ENCODE measurements around the gene SYT5. TPM values are rescaled to one million over a fixed set of nuclear protein-coding genes. Genes with fewer than 3 reads are reported as not detected.

Gene SYT5
- total RNA-seq, 2 experiments from 2014 or later, result 0.84 TPM; not detected in 1

GRCh38 chr19:55229145-55229788, 49.2 kb upstream of the SYT5 start:
- TF ChIP-seq EZH2phosphoT487 (IDR thresholded peaks at IDR 0.05; ENCODE audit: borderline replicate concordance, low read depth, low read length) (no peak), CTCF (conservative IDR thresholded peaks at IDR 0.05; ENCODE audit: low read length) (no peak)
- Histone ChIP-seq H4K20me1 (ENCODE audit: insufficient read depth, low read length) (peaks cover 5% of the 10 kb centered on the region), H3K79me2 (ENCODE audit: insufficient read depth, low read depth, low read length) (peaks cover 9% of the 10 kb centered on the region; the same call in 1 of the 2 replicates), H3K9me2 (ENCODE audit: insufficient read depth, low read length) (no peaks in the 10 kb centered on the region), H3K4me3 (ENCODE audit: low read depth, low read length, poor library complexity, severe bottlenecking) (no peak overlapping the region), H3K4me1 (ENCODE audit: insufficient read depth, low read length, poor library complexity, severe bottlenecking) (no peaks in the 10 kb centered on the region), H2AFZ (ENCODE audit: low read length) (no peak overlapping the region), H3K27ac (ENCODE audit: low read depth, low read length, poor library complexity, severe bottlenecking) (no peak overlapping the region), H3K36me3 (ENCODE audit: insufficient read depth, low read length) (peaks cover 99% of the 10 kb centered on the region), H3K4me2 (ENCODE audit: low read length) (no peak overlapping the region), H3K9me3 (ENCODE audit: low read length) (no peaks in the 10 kb centered on the region)
- intact Hi-C loops (cut with micrococcal nuclease; ENCODE audit: unreplicated experiment), result no loop called here
- no peak for DNase-seq (ENCODE audit: low spot score)
- CTCF ChIA-PET (ENCODE audit: unreplicated experiment), result no interaction called here
- no TSS peak for BruUV-seq (replicated peaks)
- POLR2A ChIA-PET, result no interaction called here

GRCh38 chr19:55228403-55229031, 48.4 kb upstream of the SYT5 start, which contains the start of gene TMEM86B:
TMEM86B (minus strand) TSS chr19:55228763; CDS start chr19:55228741, 22 bp downstream.
- DNase-seq (ENCODE audit: low spot score), result no peak
- BruUV-seq (replicated peaks), result no TSS peak
- Histone ChIP-seq H3K27ac (ENCODE audit: low read depth, low read length, poor library complexity, severe bottlenecking) (no peak within 1 kb of the TSS), H3K9me2 (ENCODE audit: insufficient read depth, low read length) (no peaks in the 10 kb centered on the region), H2AFZ (ENCODE audit: low read length) (no peak within 1 kb of the TSS), H3K9me3 (ENCODE audit: low read length) (no peaks in the 10 kb centered on the region), H3K79me2 (ENCODE audit: insufficient read depth, low read depth, low read length) (peaks cover 8% of the 10 kb centered on the region; the same call in 1 of the 2 replicates), H3K4me3 (ENCODE audit: low read depth, low read length, poor library complexity, severe bottlenecking) (no peak within 1 kb of the TSS), H3K36me3 (ENCODE audit: insufficient read depth, low read length) (peaks cover 99% of the 10 kb centered on the region), H3K4me1 (ENCODE audit: insufficient read depth, low read length, poor library complexity, severe bottlenecking) (no peaks in the 10 kb centered on the region), H4K20me1 (ENCODE audit: insufficient read depth, low read length) (peaks cover 3% of the 10 kb centered on the region), H3K4me2 (ENCODE audit: low read length) (no peak within 1 kb of the TSS)
- intact Hi-C loops (cut with micrococcal nuclease; ENCODE audit: unreplicated experiment), result no loop called here
- ChIA-PET CTCF (ENCODE audit: unreplicated experiment) (interaction anchor here (0.5 kb wide), 1 partner anchor 455 kb away, joined by 3 read pairs; no protein-coding TSS in a partner anchor), POLR2A (interaction anchor here (0.6 kb wide), 1 partner anchor 31 kb away, joined by 3 read pairs; no protein-coding TSS in a partner anchor)
- TF ChIP-seq CTCF (conservative IDR thresholded peaks at IDR 0.05; ENCODE audit: low read length) (no peak), EZH2phosphoT487 (IDR thresholded peaks at IDR 0.05; ENCODE audit: borderline replicate concordance, low read depth, low read length) (no peak)

- TF ChIP-seq CTCF (conservative IDR thresholded peaks at IDR 0.05; ENCODE audit: low read length) (no peak), EZH2phosphoT487 (IDR thresholded peaks at IDR 0.05; ENCODE audit: borderline replicate concordance, low read depth, low read length) (no peak)
- POLR2A ChIA-PET, result interaction anchor here (0.6 kb wide), 1 partner anchor 31 kb away, joined by 3 read pairs; no protein-coding TSS in a partner anchor
- H4K20me1 ChIP-seq (ENCODE audit: insufficient read depth, low read length), result no peaks in the 10 kb centered on the region; the same call in 1 of the 2 replicates
- no peak overlapping the region for H3K4me3 ChIP-seq (ENCODE audit: low read depth, low read length, poor library complexity, severe bottlenecking)
- no peak for DNase-seq (ENCODE audit: low spot score)
- no peaks in the 10 kb centered on the region for H3K9me3 ChIP-seq (ENCODE audit: low read length)
- H2AFZ ChIP-seq (ENCODE audit: low read length), result no peak overlapping the region
- H3K79me2 ChIP-seq (ENCODE audit: insufficient read depth, low read depth, low read length), result peaks cover 3% of the 10 kb centered on the region; the same call in 1 of the 2 replicates
- no TSS peak for BruUV-seq (replicated peaks)
- CTCF ChIA-PET (ENCODE audit: unreplicated experiment), result interaction anchor here (0.5 kb wide), 1 partner anchor 456 kb away, joined by 3 read pairs; no protein-coding TSS in a partner anchor
- H3K36me3 ChIP-seq (ENCODE audit: insufficient read depth, low read length), result peaks cover 99% of the 10 kb centered on the region
- no peaks in the 10 kb centered on the region for H3K4me1 ChIP-seq (ENCODE audit: insufficient read depth, low read length, poor library complexity, severe bottlenecking)
- intact Hi-C loops (cut with micrococcal nuclease; ENCODE audit: unreplicated experiment), result no loop called here
- H3K4me2 ChIP-seq (ENCODE audit: low read length), result no peak overlapping the region
- H3K9me2 ChIP-seq (ENCODE audit: insufficient read depth, low read length), result no peaks in the 10 kb centered on the region
- no peak overlapping the region for H3K27ac ChIP-seq (ENCODE audit: low read depth, low read length, poor library complexity, severe bottlenecking)
Measured at GRCh38 chr19:55228015-55228391, 47.9 kb upstream of the SYT5 start.

All from OCI-LY7 (cell line).